Measurements from ENCODE around the gene POTEG. TPM values are rescaled to one million over a fixed set of nuclear protein-coding genes. Genes with fewer than 3 reads are reported as not detected.
"Not testable (repeated sequence)": the region's sequence is repeated elsewhere in the genome, so short reads cannot be mapped to it uniquely, and the experiment has no call there.

POTEG gene
- total RNA-seq: not detected in 2 replicates

- DNase-seq: not testable (repeated sequence)
Measured at GRCh38 chr14:19434241-19434640, at the start of gene POTEG. TSS of gene POTEG (minus strand) at chr14:19434341. CDS start at chr14:19434289, 52 bp downstream.

GRCh38 chr14:19482093-19482492, 48.0 kb upstream of the POTEG start:
- DNase-seq: not testable (repeated sequence)

DNA sequence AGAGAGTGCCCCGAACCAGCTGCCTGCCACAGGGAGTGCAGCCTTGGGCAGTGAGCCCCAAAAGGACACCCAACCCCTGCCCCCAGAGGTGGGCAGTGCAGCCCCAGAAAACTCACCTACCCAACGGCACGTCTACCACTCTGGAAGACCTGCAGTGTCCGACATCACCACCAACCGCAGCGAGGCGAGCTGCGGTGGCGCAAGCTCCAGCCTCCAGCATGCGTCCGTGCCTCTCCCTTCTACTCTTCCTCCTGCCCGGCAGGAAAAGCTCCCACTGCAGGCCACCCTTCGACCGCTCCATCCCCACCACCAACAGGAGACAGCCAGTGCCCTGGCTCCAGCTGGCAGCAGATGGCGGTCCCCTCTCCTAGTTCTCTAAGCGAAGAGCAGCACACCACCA, 47.3 kb upstream of the POTEG start:
- DNase-seq: not testable (repeated sequence)

- not testable (repeated sequence) for DNase-seq
Measured at GRCh38 chr14:19480491-19480890, 46.4 kb upstream of the POTEG start.

- DNase-seq: not testable (repeated sequence)
Measured at GRCh38 chr14:19445761-19446160, 11.6 kb upstream of the POTEG start.

GRCh38 chr14:19439826-19440225, 5.7 kb upstream of the POTEG start:
- not testable (repeated sequence) for DNase-seq

DNA sequence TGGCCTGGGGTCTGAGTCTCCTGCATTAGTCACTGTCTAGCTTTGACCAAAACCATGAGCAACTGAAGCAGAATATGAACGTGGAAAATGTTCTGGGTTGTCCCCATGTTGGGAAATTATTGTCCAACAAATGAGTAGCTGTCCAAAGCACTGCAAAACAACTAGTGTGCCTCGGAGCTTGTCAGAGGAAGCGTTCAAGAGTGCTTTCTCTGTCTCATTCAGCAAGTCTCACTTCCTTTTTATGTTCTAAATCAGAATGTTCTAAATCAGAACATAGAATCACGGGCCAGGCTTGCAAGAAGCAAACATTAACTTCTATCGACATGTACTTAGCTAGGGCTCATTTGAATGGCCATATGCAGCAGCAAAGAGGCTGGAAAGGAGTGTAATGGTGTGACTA, 5.1 kb upstream of the POTEG start:
- DNase-seq: not testable (repeated sequence)

DNA sequence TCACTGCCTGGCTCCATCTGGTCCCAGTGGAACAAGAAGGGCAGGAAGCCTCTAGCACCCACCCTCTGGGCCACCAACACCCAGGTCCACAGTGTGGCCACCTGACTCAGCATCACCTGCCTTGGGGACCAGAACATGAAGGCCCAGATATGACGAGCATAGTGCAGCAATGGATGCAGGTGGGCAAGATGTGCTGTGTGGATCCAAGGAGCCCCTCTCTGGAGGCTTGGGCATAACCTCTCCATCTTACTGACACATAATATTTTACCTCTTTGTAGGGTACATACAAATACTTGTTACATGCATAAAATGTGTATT, 2.9 kb upstream of the POTEG start:
- not testable (repeated sequence) for DNase-seq

DNA sequence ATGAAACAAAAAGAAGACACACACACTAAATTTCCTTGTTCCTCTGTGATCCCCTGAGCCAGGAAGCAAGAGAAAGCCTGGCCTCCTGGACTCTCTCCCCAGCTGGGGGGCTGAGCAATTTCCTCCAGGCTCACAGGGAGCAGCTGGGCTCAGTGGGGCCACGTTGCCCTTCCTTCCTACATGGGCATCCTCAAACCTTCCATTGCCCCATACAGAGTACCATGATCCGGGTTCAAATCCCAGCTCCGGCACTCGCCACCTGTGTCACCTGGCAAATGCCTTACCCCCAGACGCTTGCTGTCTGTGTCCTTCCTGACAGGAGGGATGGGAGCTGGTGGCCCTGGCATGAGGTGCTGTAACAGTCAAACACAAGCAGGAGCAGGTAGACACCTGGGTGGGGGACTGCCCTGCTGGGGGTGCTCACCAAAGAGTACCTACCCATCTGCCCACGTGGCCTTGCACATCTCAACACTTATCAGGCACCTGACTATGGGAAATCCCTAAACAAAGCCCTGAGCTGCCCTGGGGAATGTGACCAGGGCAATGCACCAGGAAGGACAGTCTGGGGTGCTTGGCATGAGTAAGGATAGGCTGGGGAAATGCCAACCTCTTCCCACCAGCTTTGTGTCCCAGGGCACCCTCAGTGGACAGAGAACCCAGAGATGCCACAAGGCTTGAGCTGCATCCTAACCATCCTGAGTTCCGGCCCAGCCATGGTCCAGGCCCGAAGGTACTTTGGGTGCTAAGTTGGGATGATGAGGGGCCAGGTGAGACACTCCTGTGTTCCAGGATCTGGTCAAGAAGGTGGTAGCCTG, 2.4 kb upstream of the POTEG start:
- not testable (repeated sequence) for DNase-seq

GRCh38 chr14:19435852-19436251, 1.7 kb upstream of the POTEG start:
- DNase-seq: not testable (repeated sequence)

DNA sequence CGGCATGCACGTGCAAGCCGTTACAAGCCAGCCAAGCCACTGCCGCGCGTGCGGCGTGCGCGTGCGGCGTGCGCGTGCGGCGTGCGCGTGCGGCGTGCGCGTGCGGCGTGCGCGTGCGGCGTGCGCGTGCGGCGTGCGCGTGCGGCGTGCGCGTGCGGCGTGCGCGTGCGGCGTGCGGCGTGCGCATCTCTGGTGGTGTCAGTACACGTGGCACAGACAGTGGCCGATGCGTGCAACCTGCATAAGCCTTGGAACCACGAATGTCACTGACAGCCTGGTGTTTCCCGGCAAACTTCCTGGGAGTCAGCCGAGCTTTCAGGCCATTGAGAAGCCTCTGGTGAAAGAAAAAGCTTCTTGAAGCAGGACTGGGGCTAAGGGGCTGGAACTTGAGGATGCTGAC, 750 bp upstream of the POTEG start:
- DNase-seq: not testable (repeated sequence)

GRCh38 chr14:19433765-19434164, 376 bp downstream of the POTEG start:
- not testable (repeated sequence) for DNase-seq

- not testable (repeated sequence) for DNase-seq
Measured at GRCh38 chr14:19408519-19408918, 25.6 kb downstream of the POTEG start.

GRCh38 chr14:19402097-19402496, 32.0 kb downstream of the POTEG start:
- DNase-seq: not testable (repeated sequence)

- not testable (repeated sequence) for DNase-seq
Measured at GRCh38 chr14:19394727-19395126, 39.4 kb downstream of the POTEG start.

DNA sequence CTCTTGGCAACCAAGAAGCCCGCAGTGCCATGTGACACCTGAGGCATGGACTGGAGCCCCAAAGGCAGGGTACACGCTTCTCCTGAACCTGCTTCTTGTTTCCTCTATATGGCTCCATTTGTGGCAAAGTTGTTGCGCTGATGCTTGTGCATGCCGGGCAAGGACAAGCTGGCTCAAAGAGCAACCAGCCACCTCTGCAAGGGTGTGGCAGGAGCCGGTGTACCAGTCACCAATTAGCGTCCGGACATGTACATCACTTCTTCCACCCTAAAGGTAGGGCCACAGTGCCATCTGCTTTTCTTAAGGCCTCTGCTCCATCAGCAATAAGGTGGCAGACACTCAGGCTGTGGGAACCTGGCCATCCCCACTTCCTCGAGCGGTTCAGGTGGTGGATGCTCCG, 43.9 kb downstream of the POTEG start:
- not testable (repeated sequence) for DNase-seq

GRCh38 chr14:19388741-19389140, 45.4 kb downstream of the POTEG start:
- DNase-seq: not testable (repeated sequence)

DNA sequence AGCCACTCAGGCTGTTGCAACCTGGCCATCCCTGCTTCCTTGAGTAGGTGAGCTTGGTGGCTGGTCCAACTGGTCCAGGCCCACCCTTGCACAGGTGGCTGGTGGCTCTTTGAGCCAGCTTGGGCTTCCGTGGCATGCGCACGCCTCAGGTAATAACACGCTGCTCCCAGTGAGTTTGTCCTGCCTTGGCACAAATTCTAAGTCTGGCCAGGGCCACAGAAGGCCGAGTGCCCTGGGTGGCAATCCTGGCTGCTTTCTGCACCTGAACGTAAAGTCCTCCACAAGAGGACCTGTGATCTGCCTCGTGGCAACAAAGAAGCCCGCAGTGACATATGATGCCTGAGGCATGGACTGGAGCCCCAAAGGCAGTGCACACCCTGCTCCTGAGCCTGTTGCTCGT, 47.1 kb downstream of the POTEG start:
- not testable (repeated sequence) for DNase-seq

- DNase-seq: not testable (repeated sequence)
Measured at GRCh38 chr14:19386309-19386708, 47.8 kb downstream of the POTEG start.

GRCh38 chr14:19384088-19384781, 49.9 kb downstream of the POTEG start:
- not testable (repeated sequence) for DNase-seq

DNA sequence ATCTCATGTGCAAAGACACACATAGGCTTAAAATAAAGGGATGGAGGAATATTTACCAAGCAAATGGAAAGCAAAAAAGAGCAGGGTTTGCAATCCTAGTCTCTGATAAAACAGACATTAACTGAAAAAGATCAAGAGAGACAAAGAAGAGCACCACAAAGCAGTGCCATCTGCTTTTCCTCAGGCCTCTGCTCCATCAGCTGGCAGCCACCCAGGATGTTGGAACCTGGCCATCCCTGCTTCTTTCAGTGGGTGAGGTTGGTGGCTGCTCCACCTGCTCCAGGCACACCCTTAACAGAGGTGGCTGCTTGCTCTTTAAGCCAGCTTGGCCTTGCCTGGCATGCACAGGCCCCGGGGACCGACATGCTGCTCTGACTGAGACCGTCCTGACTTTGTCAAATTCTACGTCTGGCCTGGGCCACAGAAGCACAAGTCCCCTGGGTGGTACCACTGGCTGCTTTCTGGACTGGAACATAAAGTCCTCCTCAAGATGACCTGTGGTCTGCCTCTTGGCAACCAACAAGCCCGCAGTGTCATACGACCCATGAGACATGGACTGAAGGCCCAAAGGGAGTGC, 51.0 kb downstream of the POTEG start:
- not testable (repeated sequence) for DNase-seq

DNA sequence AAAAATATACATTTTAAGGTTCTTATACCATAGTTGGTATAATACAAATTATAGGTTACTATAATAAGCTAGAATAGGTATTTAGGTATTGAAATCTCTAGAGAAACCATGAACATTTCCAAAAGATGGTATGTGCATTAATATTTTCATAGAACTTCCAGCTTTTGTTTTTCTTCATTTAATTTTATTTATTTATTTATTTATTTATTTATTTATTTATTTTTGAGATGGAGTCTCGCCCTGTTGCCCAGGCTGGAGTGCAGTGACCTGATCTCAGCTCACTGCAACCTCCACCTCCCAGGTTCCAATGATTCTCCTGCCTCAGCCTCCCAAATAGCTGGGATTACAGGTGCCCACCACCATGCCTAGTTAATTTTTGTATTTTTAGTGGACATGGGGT, 54.0 kb downstream of the POTEG start:
- not testable (repeated sequence) for DNase-seq

- DNase-seq: not testable (repeated sequence)
Measured at GRCh38 chr14:19374451-19374903, 59.7 kb downstream of the POTEG start.

All from dermis blood vessel endothelial cell (primary cell).